ENCODE results near the gene MNAT1.
"Not testable (repeated sequence)": the region's sequence is repeated elsewhere in the genome, so short reads cannot be mapped to it uniquely, and the experiment has no call there.

Gene MNAT1

DNA sequence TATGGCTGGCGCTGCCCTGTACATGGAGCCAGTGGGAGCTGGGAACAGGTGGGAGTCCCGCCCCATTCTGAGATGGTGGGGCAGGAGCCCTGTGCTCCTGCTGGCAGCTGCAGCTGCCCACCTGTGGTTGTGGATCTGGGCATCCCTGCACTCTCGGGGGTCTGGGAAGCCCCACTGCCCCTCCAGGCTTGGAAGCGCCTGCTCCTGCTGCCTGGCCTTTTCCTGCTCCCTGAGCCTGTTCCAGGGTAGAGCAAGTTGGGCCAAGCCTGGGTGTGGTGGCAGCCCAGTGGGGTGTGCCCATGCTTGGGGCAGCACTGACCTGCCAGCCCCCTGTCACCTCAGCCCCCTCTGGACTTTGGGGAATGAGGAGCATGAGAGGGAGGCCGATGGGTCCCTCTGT, 104.0 kb downstream of the MNAT1 start:
- no peaks in the 10 kb centered on the region for H3K4me1 ChIP-seq (ENCODE audit: control insufficient read depth in 1 of 2, insufficient read depth in 1 of 2, low read depth in 1 of 2, low read length in 1 of 2)
- H3K27ac ChIP-seq = no peak overlapping the region
- no peaks in the 10 kb centered on the region for H3K27me3 ChIP-seq
- H3K36me3 ChIP-seq = peaks cover 22% of the 10 kb centered on the region
- H3K4me3 ChIP-seq (ENCODE audit: low read depth in 1 of 2, low read length in 1 of 2) = no peak overlapping the region
- TF ChIP-seq, protein P1, sequence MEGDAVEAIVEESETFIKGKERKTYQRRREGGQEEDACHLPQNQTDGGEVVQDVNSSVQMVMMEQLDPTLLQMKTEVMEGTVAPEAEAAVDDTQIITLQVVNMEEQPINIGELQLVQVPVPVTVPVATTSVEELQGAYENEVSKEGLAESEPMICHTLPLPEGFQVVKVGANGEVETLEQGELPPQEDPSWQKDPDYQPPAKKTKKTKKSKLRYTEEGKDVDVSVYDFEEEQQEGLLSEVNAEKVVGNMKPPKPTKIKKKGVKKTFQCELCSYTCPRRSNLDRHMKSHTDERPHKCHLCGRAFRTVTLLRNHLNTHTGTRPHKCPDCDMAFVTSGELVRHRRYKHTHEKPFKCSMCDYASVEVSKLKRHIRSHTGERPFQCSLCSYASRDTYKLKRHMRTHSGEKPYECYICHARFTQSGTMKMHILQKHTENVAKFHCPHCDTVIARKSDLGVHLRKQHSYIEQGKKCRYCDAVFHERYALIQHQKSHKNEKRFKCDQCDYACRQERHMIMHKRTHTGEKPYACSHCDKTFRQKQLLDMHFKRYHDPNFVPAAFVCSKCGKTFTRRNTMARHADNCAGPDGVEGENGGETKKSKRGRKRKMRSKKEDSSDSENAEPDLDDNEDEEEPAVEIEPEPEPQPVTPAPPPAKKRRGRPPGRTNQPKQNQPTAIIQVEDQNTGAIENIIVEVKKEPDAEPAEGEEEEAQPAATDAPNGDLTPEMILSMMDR (IDR thresholded peaks at IDR 0.05) = no peak
- H3K9me3 ChIP-seq = no peaks in the 10 kb centered on the region

DNA sequence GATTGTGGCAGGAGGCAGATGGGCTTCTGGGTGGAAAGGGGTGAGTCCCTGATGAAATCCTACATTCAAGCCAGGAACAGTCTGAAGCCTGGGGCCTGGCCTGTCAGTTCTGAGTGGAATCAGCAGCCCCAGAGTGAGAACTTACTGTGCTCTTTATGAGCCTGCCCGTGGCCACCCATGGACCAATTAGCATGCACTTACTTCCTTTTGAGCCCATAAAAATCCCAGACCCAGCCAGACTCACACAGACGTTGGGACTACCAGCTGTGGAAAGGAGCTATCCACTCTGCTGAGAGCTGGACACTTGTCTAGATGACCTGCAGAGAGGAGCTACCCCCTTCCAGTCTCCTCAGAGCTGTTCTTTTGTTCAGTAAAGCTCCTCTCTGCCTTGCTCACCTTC, 104.5 kb downstream of the MNAT1 start:
- H3K27ac ChIP-seq = no peak overlapping the region
- H3K36me3 ChIP-seq = peaks cover 22% of the 10 kb centered on the region
- H3K4me1 ChIP-seq (ENCODE audit: control insufficient read depth in 1 of 2, insufficient read depth in 1 of 2, low read depth in 1 of 2, low read length in 1 of 2) = no peaks in the 10 kb centered on the region
- H3K27me3 ChIP-seq = no peaks in the 10 kb centered on the region
- H3K4me3 ChIP-seq (ENCODE audit: low read depth in 1 of 2, low read length in 1 of 2) = no peak overlapping the region
- TF ChIP-seq, protein P1 (IDR thresholded peaks at IDR 0.05) = no peak
- H3K9me3 ChIP-seq = no peaks in the 10 kb centered on the region

DNA sequence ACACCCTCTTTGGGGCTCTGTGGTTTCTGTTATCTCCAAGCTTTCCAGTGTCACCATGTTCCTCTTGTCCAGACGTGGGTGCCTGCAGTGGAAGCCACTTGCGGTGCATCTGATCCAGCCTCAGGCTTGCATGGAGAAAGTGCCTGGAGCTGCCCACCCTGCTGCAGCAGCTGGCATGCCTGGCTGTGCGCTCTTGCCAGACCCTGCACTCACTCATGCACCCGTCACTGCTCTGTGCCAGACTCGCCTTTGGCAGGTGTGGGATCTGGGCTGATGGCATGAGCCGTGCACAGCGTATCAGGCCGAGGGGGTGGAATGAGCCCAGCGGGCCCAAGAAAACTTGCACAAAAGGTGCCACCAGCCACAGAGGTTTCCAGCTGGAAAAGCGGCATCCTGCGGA, 105.1 kb downstream of the MNAT1 start:
- peaks cover 22% of the 10 kb centered on the region for H3K36me3 ChIP-seq
- no peak overlapping the region for H3K4me3 ChIP-seq (ENCODE audit: low read depth in 1 of 2, low read length in 1 of 2)
- no peaks in the 10 kb centered on the region for H3K9me3 ChIP-seq
- no peaks in the 10 kb centered on the region for H3K4me1 ChIP-seq (ENCODE audit: control insufficient read depth in 1 of 2, insufficient read depth in 1 of 2, low read depth in 1 of 2, low read length in 1 of 2)
- no peaks in the 10 kb centered on the region for H3K27me3 ChIP-seq
- no peak overlapping the region for H3K27ac ChIP-seq
- TF ChIP-seq, protein P1 (IDR thresholded peaks at IDR 0.05) = no peak

DNA sequence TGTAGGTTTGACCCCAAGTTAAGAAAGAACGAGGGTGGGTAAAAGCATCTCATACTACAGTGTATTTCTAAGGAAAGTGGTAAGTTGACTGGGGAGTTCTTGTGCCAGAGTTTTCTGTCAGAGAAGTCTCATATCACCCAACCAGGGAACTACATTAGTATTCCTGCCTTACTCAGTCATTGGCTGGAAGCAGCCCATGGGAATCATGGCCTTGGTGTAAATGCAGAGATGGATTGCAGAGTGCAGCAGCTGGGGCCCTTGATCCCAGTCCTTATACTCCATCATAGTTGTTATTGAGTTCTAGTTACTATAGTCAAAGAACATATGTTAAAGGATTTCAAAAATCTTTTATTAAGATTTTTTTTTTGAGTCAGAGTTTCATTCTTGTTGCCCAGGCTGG, 105.8 kb downstream of the MNAT1 start:
- Histone ChIP-seq H3K36me3 (peaks cover 22% of the 10 kb centered on the region), H3K4me3 (ENCODE audit: low read depth in 1 of 2, low read length in 1 of 2) (no peak overlapping the region)

DNA sequence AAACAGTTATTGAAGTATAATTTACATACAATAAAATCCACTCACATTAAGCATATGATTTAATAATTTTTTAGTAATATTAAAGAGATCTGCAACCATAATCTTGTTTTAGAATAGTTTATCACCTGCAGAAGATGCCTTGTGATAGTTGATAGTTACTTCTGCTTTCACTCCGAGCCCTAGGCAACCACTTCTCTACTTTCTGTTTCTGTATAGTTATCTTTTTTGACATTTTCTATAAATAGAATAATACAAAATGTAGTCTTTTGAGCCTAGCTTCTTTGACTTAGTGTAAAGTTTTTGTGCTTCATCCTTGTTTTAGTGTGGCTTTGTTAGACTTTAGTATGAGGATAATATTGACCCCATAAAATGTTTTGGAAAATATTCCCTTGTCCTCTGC, 111.0 kb downstream of the MNAT1 start:
- Histone ChIP-seq H3K27me3 (no peaks in the 10 kb centered on the region), H3K27ac (no peak overlapping the region), H3K4me1 (ENCODE audit: control insufficient read depth in 1 of 2, insufficient read depth in 1 of 2, low read depth in 1 of 2, low read length in 1 of 2) (no peaks in the 10 kb centered on the region), H3K9me3 (no peaks in the 10 kb centered on the region), H3K4me3 (ENCODE audit: low read depth in 1 of 2, low read length in 1 of 2) (no peak overlapping the region), H3K36me3 (no peaks in the 10 kb centered on the region)
- TF ChIP-seq, protein P1 (IDR thresholded peaks at IDR 0.05) = no peak

More for the DNA sequence above, 105.8 kb downstream of the MNAT1 start:
- TF ChIP-seq, protein P1 (IDR thresholded peaks at IDR 0.05) = no peak
- H3K27ac ChIP-seq = no peak overlapping the region
- no peaks in the 10 kb centered on the region for H3K4me1 ChIP-seq (ENCODE audit: control insufficient read depth in 1 of 2, insufficient read depth in 1 of 2, low read depth in 1 of 2, low read length in 1 of 2)
- H3K27me3 ChIP-seq = no peaks in the 10 kb centered on the region
- H3K9me3 ChIP-seq = no peaks in the 10 kb centered on the region

DNA sequence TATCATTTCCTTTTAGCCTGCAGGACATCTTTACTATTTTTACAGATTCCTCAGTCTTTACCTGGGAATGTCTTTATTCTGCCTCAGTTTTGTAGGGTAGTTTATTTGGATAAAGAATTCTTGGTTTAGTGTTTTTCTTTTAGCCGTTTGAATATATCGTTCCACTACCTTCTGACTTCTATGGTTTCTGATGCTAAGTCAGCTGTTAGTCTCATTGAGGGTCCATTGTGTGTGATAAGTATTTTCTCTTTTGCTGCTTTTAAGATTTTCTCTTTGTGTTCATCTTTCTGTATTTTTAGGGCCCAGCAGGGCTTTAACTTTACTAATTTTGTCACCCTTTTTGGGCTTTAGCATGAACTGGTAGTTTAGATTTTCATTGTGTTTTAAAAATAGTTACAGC, 113.5 kb downstream of the MNAT1 start:
- TF ChIP-seq, protein P1 (IDR thresholded peaks at IDR 0.05) = no peak
- no peak overlapping the region for H3K4me3 ChIP-seq (ENCODE audit: low read depth in 1 of 2, low read length in 1 of 2)
- no peaks in the 10 kb centered on the region for H3K4me1 ChIP-seq (ENCODE audit: control insufficient read depth in 1 of 2, insufficient read depth in 1 of 2, low read depth in 1 of 2, low read length in 1 of 2)
- H3K9me3 ChIP-seq = no peaks in the 10 kb centered on the region
- H3K27me3 ChIP-seq = no peaks in the 10 kb centered on the region
- H3K36me3 ChIP-seq = no peaks in the 10 kb centered on the region
- no peak overlapping the region for H3K27ac ChIP-seq

DNA sequence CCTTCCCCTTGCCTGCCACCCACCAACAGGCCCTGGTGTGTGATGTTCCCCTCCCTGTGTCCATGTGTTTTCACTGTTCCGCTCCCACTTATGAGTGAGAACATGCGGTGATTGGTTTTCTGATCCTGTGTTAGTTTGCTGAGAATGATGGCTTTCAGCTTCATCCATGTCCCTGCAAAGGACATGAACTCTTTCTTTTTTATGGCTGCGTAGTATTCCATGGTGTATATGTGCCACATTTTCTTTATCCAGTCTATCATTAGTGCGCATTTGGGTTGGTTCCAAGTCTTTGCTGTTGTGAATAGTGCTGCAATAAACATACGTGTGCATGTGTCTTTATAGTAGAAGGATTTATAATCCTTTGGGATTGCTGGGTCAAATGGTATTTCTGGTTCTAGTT, 117.1 kb downstream of the MNAT1 start:
- not testable (repeated sequence) for H3K4me1 ChIP-seq (ENCODE audit: control insufficient read depth in 1 of 2, insufficient read depth in 1 of 2, low read depth in 1 of 2, low read length in 1 of 2); H3K4me3 ChIP-seq (ENCODE audit: low read depth in 1 of 2, low read length in 1 of 2); H3K36me3 ChIP-seq; H3K27me3 ChIP-seq; H3K9me3 ChIP-seq; H3K27ac ChIP-seq

All from neutrophil (primary cell).